ENCODE data around the gene ZNF618.

Gene ZNF618

GRCh38 chr9:114088571-114089170 is 212.6 kb downstream of the ZNF618 start:
- DNase-seq: no peak

- no peak for DNase-seq
Measured at GRCh38 chr9:114089206-114089840, 213.2 kb downstream of the ZNF618 start.

DNA sequence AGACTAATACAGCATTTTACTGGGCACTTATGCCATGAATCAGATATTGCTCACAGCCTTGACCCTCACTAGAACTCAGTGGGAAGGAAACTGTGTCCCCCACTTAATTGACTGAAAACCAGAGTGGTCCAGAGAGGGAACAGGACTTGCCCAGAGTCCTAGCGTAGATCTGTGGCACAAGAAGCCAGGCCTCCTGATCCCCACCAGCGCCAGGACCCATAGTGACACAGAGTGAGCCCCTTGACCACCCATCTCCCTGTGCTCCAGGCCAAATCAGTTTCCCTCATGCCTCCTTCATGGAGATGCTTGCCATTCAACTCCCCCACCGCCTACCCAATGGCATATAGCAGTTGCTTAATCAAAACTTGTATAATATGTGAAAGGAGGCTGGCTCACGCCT is 214.7 kb downstream of the ZNF618 start:
- no peak for DNase-seq

DNA sequence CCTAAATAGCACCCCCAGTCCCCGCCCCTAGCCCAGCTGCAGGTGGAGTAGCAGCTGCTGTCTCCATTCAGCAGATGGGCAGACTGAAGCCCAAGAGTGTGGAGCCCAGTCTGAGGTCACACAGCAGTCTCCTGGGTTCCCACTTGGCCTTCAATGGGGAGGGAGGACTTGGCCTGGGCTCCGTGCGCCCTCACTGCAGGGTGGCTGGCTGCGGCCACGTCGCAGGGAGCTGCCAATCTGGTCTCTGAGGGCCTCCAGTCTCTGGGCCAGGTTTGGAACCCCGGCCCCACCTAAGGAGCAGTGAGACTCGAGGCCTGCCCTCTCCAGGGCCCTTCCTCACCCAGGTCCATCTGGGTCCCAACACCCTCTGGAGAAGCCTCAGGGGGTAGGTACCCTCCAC is 215.6 kb downstream of the ZNF618 start:
- DNase-seq: no peak

- DNase-seq: no peak
Measured at GRCh38 chr9:114092336-114092735, 216.2 kb downstream of the ZNF618 start.

DNA sequence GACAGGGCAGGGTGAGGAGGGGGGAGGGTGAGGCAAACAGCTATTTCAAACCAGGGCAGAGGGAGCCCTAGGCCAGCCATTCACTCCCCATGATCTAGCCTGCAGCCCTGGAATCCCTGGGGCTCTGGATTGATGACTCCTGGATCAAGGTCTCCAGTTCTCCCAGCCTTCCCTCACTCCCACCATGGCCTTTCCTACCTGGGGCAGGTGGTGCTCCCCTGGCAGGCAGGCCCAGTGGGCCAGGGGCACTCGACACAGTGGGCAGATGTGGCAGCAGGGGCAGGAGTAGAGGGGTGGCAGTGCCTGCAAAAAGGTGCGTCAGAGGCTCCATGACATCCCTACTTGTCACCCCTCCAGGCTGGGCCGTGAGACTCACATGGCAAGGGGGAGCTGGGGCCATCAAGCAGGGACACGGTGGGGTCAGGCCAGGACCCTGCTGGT is 216.9 kb downstream of the ZNF618 start:
- DNase-seq: no peak

GRCh38 chr9:114093761-114094505 is 217.8 kb downstream of the ZNF618 start:
- no peak for DNase-seq

- no peak for DNase-seq
Measured at GRCh38 chr9:114094971-114095370, 218.9 kb downstream of the ZNF618 start.

DNA sequence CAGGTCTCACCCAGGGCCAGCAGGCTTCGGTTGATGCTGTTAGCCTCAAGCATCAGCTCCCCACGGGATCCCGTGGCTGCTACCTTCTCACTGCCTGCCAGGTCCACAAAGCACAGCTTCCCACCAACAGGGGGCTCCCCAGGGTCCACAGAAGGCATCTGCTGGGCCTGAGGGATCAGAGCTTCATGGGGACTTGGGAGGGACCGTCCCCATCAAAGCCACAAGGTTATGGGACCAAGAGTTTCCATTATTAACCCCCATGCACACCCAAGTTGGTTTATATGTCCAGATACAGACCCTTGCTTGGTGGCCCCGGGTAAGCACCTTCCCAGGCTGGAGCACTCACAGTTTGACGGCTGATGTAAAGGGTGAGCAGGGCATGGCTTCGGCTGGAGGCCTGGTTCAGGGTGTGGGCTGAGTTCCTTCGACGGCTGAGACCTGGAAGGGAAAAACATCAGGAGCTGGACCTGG is 220.0 kb downstream of the ZNF618 start:
- no peak for DNase-seq

DNA sequence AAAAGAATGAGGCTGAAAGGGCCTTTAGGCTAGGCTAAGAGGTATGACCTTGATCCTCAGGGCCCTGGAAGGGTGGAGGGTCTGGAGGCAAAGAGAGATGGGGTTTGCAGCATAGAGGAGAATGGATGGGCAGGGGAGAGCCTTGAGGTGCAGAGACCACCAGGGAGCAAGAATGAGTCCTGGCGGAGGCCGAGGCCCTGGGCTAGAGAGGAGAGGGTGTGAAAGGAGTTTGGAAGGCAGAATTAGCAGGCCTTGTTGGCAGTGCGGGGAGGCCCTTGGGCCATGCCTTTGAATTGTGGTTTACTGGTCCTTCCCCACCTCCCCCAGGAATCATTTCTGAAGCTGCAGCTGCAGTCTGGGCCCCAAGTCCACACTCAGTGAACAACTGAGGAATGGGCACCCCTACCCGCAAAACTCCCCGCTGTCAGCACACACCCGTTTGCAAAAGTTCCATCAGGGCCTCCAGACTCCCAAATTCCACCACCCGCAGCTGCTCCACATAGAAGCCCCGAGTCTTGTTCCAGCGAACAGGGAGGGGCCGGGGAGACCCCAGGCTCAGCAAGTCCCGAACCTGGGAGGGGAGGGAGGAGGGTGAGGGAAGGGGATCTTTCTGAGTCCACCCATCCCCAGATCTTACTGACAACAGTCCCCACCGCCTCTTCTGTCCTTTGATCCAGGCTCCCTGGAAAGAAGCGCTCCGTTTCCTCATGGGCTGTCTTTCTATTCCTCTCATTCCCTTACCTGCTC is 220.9 kb downstream of the ZNF618 start:
- no peak for DNase-seq

GRCh38 chr9:114097613-114098020 is 221.5 kb downstream of the ZNF618 start:
- no peak for DNase-seq

DNA sequence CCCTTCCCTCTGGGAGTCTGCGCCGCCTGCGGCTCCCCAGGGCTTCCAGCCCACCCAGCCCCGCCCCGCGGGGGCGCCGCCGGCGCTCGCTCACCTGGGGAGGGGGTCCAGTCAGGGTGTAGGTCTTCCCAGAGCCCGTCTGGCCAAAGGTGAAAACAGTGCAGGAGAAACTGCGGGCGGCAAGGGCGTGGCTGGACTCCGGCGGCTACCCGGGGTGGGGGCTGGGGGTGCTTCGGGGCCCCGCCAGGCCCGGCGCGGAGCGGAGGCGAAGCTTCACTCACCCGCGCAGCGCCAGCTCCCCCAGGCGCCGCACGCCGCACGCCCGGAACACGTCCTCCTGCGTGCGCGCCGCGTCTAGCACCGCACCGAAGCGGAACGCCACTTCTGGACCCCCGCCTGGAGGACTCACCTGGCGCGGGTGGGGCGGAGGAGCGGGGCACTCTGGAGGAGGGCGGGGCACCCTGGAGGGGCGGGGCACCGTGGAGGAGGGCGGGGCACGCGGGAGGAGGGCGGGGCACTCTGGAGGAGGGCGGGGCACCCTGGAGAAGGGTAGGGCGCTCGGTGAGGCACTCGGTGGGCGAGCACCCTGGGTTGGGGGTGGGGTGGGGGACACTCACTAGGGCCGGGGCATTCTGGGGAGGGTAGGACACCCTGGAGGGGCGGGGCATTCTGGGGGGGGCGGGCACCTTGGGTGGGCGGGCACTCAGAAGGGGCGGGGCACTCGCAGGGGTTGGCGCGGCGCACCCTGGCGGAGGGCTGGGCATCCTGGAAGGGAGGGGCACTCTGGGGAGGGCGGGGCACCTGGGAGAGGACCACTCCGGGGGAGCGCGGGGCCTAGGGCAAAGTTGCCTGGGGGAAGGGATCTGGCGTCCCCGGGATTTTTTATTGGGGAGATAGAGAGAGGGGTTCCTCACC is 222.2 kb downstream of the ZNF618 start:
- no peak for DNase-seq

GRCh38 chr9:114098936-114099668 is 223.0 kb downstream of the ZNF618 start, which contains the start of gene KIF12:
Gene KIF12, minus strand, starts transcription at chr9:114099292. Its CDS starts 16 bp downstream, at chr9:114099276.
- no peak for DNase-seq

- DNase-seq: no peak
Measured at GRCh38 chr9:114099669-114100270, 223.7 kb downstream of the ZNF618 start.

- no peak for DNase-seq
Measured at GRCh38 chr9:114100536-114100935, 224.4 kb downstream of the ZNF618 start.

- DNase-seq: no peak
Measured at GRCh38 chr9:114102484-114102883, 226.4 kb downstream of the ZNF618 start.

GRCh38 chr9:114105236-114105635 is 229.1 kb downstream of the ZNF618 start:
- no peak for DNase-seq
